Panc1 (cell line): ENCODE results near the gene ERBB3. TPM values are rescaled to one million over a fixed set of nuclear protein-coding genes. Genes with fewer than 3 reads are reported as not detected.

ENCODE experiments used
- ATAC-seq: fragments of 200-7000 bp; cut with Tn5 transposase; 2 replicates; pipeline ENCODE4 v1.9.1; 2020; ENCODE audit warnings: mild to moderate bottlenecking, moderate library complexity
- BruUV-seq: library from RNA; stranded (reverse); fragments of 400-500 nt; replicated peaks from 2 replicates; lab custom pipeline; 2021; lab: Mats Ljungman, UMichigan
- CTCF ChIA-PET: fragments of 300-600 bp; sonication (Branson Sonifier 250); formaldehyde crosslinking; loops from one replicate; lab custom pipeline; 2022; ENCODE audit warnings: antibody characterized with exemption; lab: Charles Lee
- POLR2A ChIA-PET: fragments of 300-600 bp; sonication (Branson Sonifier 250); formaldehyde crosslinking; loops from one replicate; lab custom pipeline; 2022; ENCODE audit warnings: antibody characterized with exemption; lab: Charles Lee
- DNase-seq: peaks from one replicate; pipeline ENCODE4 v3.0.0-alpha.2; 2010; ENCODE audit warnings: low read depth, low spot score
- H3K27ac ChIP-seq: 2 replicates; pipeline ENCODE4 v1.5.1; 2011; ENCODE audit warnings: mild to moderate bottlenecking, low read length, inconsistent platforms
- H3K27me3 ChIP-seq: fragments of 200-500 bp; sonication (Bioruptor generic); 2 replicates; pipeline ENCODE4 v1.6.0; 2014; ENCODE audit warnings: low read length, inconsistent platforms; ENCODE audit not compliant: control insufficient read depth, insufficient read depth
- H3K36me3 ChIP-seq: fragments of 200-500 bp; sonication (Bioruptor generic); 2 replicates; pipeline ENCODE4 v1.5.1; 2014; ENCODE audit warnings: inconsistent platforms, mild to moderate bottlenecking, low read length, moderate library complexity; ENCODE audit not compliant: control insufficient read depth, insufficient read depth
- H3K4me1 ChIP-seq: 2 replicates; pipeline ENCODE4 v1.5.1; 2011; ENCODE audit warnings: inconsistent platforms, mild to moderate bottlenecking, low read length, moderate library complexity; ENCODE audit not compliant: control insufficient read depth, insufficient read depth
- H3K4me3 ChIP-seq, 2 experiments: 2 replicates each; pipeline ENCODE4 v1.5.1; 2011 to 2012; ENCODE audit warnings: low read depth in 2 of 2, low read length in 2 of 2, mild to moderate bottlenecking in 2 of 2, inconsistent platforms in 1 of 2, moderate library complexity in 1 of 2
- H3K9me3 ChIP-seq: fragments of 200-500 bp; sonication (Bioruptor generic); 2 replicates; pipeline ENCODE4 v1.5.1; 2014; ENCODE audit warnings: low read depth, mild to moderate bottlenecking, inconsistent platforms, low read length, moderate library complexity; ENCODE audit not compliant: control insufficient read depth, insufficient read depth
- POLR2AphosphoS5 ChIP-seq: IDR thresholded peaks from 2 replicates; pipeline ENCODE4 v1.6.1; 2012; ENCODE audit warnings: mild to moderate bottlenecking, low read depth, low read length, moderate library complexity
- SIN3A ChIP-seq: IDR thresholded peaks from 2 replicates; pipeline ENCODE4 v1.6.1; 2012; ENCODE audit warnings: low read depth, mild to moderate bottlenecking, low read length, moderate library complexity, borderline replicate concordance; ENCODE audit not compliant: insufficient read depth
- TCF7L2 ChIP-seq: IDR thresholded peaks from 2 replicates; pipeline ENCODE4 v1.6.1; 2011; ENCODE audit warnings: mild to moderate bottlenecking, low read depth, low read length, inconsistent platforms
- in situ Hi-C: cut with HindIII; loops from 2 replicates; pipeline ENCODE4 v1.10.0; 2016; ENCODE audit warnings: low sequenced_read_pairs, low pct_unique_long_range_greater_than_20kb
- intact Hi-C: fragments of 100-400 bp; cut with micrococcal nuclease; formaldehyde crosslinking; loops from one replicate; pipeline ENCODE4 v1.10.0; 2022; ENCODE audit not compliant: unreplicated experiment
- total RNA-seq: library from RNA; stranded (reverse); gene quantifications from one replicate; pipeline ENCODE4 v1.2.1, GENCODE V29; 2021; ENCODE audit not compliant: unreplicated experiment
- TF ChIP-seq, protein P1 (sequence below), 2 experiments: IDR thresholded peaks; 2 replicates each; pipeline ENCODE4 v1.6.1; 2011 to 2012; ENCODE audit warnings: low read depth in 2 of 2, control low read depth in 1 of 2, low read length in 1 of 2, mild to moderate bottlenecking in 1 of 2, moderate library complexity in 1 of 2; ENCODE audit not compliant: insufficient read depth in 1 of 2
- TF ChIP-seq, protein P2 (sequence below): fragments of 450-650 bp; IDR thresholded peaks from 2 replicates; pipeline ENCODE4 v1.5.1; 2017; ENCODE audit warnings: mild to moderate bottlenecking

Gene ERBB3
- total RNA-seq, 1 experiment from 2014 or later = 0.90 TPM

DNA sequence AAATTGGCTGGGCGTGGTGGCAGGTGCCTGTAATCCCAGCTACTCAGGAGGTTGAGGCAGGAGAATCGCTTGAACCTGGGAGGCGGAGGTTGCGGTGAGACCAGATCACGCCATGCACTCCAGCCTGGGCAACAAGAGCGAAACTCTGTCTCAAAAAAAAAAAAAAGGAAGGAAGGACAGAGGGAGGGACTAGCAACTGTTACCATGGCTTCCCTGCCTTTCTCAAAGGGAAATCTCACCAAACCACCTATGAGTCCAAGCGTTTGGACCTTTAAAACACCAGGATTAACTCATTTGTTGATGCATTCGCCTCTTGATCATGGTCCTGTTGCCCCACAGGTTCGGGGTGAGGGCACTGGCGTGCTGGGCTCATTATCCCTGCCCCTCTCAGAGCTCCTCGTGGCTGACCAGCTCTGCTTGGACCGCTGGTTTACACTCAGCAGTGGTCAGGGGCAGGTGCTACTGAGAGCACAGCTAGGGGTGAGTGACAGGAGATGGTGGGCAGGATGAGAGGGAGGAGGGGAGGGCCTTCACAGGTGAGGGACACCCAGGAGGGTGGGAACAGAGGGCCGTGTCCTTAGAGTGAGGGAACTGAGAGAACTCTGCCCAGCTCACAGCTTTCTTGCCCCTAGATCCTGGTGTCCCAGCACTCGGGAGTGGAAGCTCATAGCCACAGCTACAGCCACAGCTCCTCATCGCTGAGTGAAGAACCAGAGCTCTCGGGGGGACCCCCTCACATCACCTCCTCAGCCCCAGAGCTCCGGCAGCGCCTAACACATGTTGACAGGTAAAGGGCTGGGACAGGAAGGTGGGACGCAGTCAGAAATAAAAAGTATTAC lies 62.2 kb downstream of the ERBB3 start:
- BruUV-seq = no TSS peak
- ATAC-seq (no peak), DNase-seq (no peak)
- peaks cover 4% of the 10 kb centered on the region; the same call in 1 of the 2 replicates for H3K4me1 ChIP-seq
- ChIA-PET POLR2A (no interaction called here), CTCF (interaction anchor here (0.6 kb wide), 1 partner anchor 68 kb away, joined by 4 read pairs; no protein-coding TSS in a partner anchor)
- in situ Hi-C loops (no loop called here), intact Hi-C loops (no loop called here)
- no peaks in the 10 kb centered on the region for H3K27me3 ChIP-seq
- no peak for TF ChIP-seq TCF7L2
- TF ChIP-seq POLR2AphosphoS5 = no peak
- no peak for TF ChIP-seq SIN3A
- TF ChIP-seq, protein P1, sequence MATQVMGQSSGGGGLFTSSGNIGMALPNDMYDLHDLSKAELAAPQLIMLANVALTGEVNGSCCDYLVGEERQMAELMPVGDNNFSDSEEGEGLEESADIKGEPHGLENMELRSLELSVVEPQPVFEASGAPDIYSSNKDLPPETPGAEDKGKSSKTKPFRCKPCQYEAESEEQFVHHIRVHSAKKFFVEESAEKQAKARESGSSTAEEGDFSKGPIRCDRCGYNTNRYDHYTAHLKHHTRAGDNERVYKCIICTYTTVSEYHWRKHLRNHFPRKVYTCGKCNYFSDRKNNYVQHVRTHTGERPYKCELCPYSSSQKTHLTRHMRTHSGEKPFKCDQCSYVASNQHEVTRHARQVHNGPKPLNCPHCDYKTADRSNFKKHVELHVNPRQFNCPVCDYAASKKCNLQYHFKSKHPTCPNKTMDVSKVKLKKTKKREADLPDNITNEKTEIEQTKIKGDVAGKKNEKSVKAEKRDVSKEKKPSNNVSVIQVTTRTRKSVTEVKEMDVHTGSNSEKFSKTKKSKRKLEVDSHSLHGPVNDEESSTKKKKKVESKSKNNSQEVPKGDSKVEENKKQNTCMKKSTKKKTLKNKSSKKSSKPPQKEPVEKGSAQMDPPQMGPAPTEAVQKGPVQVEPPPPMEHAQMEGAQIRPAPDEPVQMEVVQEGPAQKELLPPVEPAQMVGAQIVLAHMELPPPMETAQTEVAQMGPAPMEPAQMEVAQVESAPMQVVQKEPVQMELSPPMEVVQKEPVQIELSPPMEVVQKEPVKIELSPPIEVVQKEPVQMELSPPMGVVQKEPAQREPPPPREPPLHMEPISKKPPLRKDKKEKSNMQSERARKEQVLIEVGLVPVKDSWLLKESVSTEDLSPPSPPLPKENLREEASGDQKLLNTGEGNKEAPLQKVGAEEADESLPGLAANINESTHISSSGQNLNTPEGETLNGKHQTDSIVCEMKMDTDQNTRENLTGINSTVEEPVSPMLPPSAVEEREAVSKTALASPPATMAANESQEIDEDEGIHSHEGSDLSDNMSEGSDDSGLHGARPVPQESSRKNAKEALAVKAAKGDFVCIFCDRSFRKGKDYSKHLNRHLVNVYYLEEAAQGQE (IDR thresholded peaks at IDR 0.05; ENCODE audit: insufficient read depth in 1 of 2, low read depth in 2 of 2, low read length in 1 of 2) = no peak
- TF ChIP-seq, protein P2, sequence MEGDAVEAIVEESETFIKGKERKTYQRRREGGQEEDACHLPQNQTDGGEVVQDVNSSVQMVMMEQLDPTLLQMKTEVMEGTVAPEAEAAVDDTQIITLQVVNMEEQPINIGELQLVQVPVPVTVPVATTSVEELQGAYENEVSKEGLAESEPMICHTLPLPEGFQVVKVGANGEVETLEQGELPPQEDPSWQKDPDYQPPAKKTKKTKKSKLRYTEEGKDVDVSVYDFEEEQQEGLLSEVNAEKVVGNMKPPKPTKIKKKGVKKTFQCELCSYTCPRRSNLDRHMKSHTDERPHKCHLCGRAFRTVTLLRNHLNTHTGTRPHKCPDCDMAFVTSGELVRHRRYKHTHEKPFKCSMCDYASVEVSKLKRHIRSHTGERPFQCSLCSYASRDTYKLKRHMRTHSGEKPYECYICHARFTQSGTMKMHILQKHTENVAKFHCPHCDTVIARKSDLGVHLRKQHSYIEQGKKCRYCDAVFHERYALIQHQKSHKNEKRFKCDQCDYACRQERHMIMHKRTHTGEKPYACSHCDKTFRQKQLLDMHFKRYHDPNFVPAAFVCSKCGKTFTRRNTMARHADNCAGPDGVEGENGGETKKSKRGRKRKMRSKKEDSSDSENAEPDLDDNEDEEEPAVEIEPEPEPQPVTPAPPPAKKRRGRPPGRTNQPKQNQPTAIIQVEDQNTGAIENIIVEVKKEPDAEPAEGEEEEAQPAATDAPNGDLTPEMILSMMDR = no peak
- no peak overlapping the region for H3K27ac ChIP-seq
- H3K9me3 ChIP-seq = no peaks in the 10 kb centered on the region
- H3K4me3 ChIP-seq = no peak overlapping the region
- H3K36me3 ChIP-seq = peaks cover 12% of the 10 kb centered on the region

DNA sequence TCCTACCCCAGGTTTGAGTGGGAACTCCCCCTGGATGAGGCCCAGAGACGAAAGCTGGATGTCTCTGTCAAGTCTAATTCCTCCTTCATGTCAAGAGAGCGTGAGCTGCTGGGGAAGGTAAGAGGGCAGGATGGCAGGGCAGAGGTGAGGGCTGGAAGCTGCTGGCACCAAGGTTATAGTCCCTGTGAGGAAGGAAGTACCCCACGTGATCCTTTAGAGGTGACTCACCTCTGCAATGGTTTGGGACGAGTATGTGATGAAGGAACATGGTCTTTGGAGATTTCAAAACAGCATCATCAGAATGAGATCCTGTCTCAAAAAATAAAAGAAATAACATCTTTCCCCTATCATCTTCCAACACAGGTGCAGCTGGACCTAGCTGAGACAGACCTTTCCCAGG lies 63.3 kb downstream of the ERBB3 start:
- H3K4me3 ChIP-seq = no peak overlapping the region
- H3K27me3 ChIP-seq = no peaks in the 10 kb centered on the region
- ChIA-PET CTCF (no interaction called here), POLR2A (interaction anchor here (0.5 kb wide), 1 partner anchor 19 kb away, joined by 6 read pairs; no protein-coding TSS in a partner anchor)
- BruUV-seq = no TSS peak
- H3K36me3 ChIP-seq = peaks cover 12% of the 10 kb centered on the region
- no peak overlapping the region for H3K27ac ChIP-seq
- DNase-seq (no peak), ATAC-seq (no peak)
- in situ Hi-C loops = no loop called here
- peaks cover 4% of the 10 kb centered on the region; the same call in 1 of the 2 replicates for H3K4me1 ChIP-seq
- TF ChIP-seq, protein P2 = no peak
- TF ChIP-seq, protein P1 (IDR thresholded peaks at IDR 0.05; ENCODE audit: insufficient read depth in 1 of 2, low read depth in 2 of 2, low read length in 1 of 2) = no peak
- no peak for TF ChIP-seq SIN3A
- no peak for TF ChIP-seq POLR2AphosphoS5
- no peak for TF ChIP-seq TCF7L2
- no peaks in the 10 kb centered on the region for H3K9me3 ChIP-seq
- intact Hi-C loops = no loop called here
